SK-N-SH treated with all-trans-retinoic acid at 6 μM for 48 hours (cell line): ENCODE results near the gene HEPN1.

ENCODE experiments used
- ATAC-seq: fragments of 200-7000 bp; cut with Tn5 transposase; 3 replicates; pipeline ENCODE4 v1.9.1; 2020; ENCODE audit warnings: mild to moderate bottlenecking, moderate library complexity
- ARNTL ChIP-seq: fragments of 450-650 bp; formaldehyde crosslinking; IDR thresholded peaks from 2 replicates; pipeline ENCODE4 v1.5.0; 2020; ENCODE audit warnings: low read depth, mild to moderate bottlenecking, moderate library complexity, borderline replicate concordance
- BACH2 ChIP-seq: fragments of 250-450 bp; sonication (Bioruptor Pico); IDR thresholded peaks from 2 replicates; pipeline ENCODE4 v1.9.0; 2021; ENCODE audit warnings: mild to moderate bottlenecking, borderline replicate concordance
- CREB5 ChIP-seq: fragments of 250-450 bp; sonication (Bioruptor Pico); IDR thresholded peaks from 2 replicates; pipeline ENCODE4 v1.5.1; 2020; ENCODE audit warnings: low read depth, mild to moderate bottlenecking, moderate library complexity
- CSDC2 ChIP-seq: fragments of 250-450 bp; sonication (Bioruptor Pico); IDR thresholded peaks from 2 replicates; pipeline ENCODE4 v1.5.0; 2020; ENCODE audit warnings: mild to moderate bottlenecking, moderate library complexity
- CSRNP3 ChIP-seq: fragments of 250-450 bp; sonication (Bioruptor Pico); IDR thresholded peaks from 2 replicates; pipeline ENCODE4 v1.5.1; 2021; ENCODE audit warnings: mild to moderate bottlenecking, moderate library complexity
- ESRRG ChIP-seq: fragments of 250-450 bp; sonication (Bioruptor Pico); IDR thresholded peaks from 2 replicates; pipeline ENCODE4 v1.6.1; 2021; ENCODE audit warnings: mild to moderate bottlenecking
- GLIS3 ChIP-seq: fragments of 250-450 bp; sonication (Bioruptor Pico); IDR thresholded peaks from 2 replicates; pipeline ENCODE4 v1.5.0; 2020; ENCODE audit warnings: mild to moderate bottlenecking, moderate library complexity
- ISL1 ChIP-seq: fragments of 250-450 bp; sonication (Bioruptor Pico); IDR thresholded peaks from 2 replicates; pipeline ENCODE4 v2.1.2; 2022; ENCODE audit warnings: mild to moderate bottlenecking, moderate library complexity
- OSR1 ChIP-seq: fragments of 250-450 bp; sonication (Bioruptor Pico); IDR thresholded peaks from 2 replicates; pipeline ENCODE4 v1.8.0; 2022; ENCODE audit warnings: moderate library complexity, mild to moderate bottlenecking, inconsistent platforms
- PATZ1 ChIP-seq: fragments of 250-450 bp; sonication (Bioruptor Pico); IDR thresholded peaks from 2 replicates; pipeline ENCODE4 v1.8.0; 2020; ENCODE audit warnings: mild to moderate bottlenecking, moderate library complexity, borderline replicate concordance
- POU6F1 ChIP-seq: fragments of 250-450 bp; sonication (Bioruptor Pico); IDR thresholded peaks from 2 replicates; pipeline ENCODE4 v1.8.0; 2021; ENCODE audit warnings: low read depth, mild to moderate bottlenecking, moderate library complexity, borderline replicate concordance
- PPARA ChIP-seq: fragments of 250-450 bp; sonication (Bioruptor Pico); IDR thresholded peaks from 2 replicates; pipeline ENCODE4 v1.5.0; 2020; ENCODE audit warnings: mild to moderate bottlenecking, borderline replicate concordance
- TCF4 ChIP-seq: fragments of 250-450 bp; sonication (Bioruptor Pico); IDR thresholded peaks from 2 replicates; pipeline ENCODE4 v1.8.0; 2021; ENCODE audit warnings: mild to moderate bottlenecking, moderate library complexity, borderline replicate concordance
- TOX ChIP-seq: fragments of 250-450 bp; sonication (Bioruptor Pico); IDR thresholded peaks from 2 replicates; pipeline ENCODE4 v1.8.0; 2021; ENCODE audit warnings: mild to moderate bottlenecking, moderate library complexity, borderline replicate concordance
- TSHZ2 ChIP-seq: fragments of 250-450 bp; sonication (Bioruptor Pico); IDR thresholded peaks from 2 replicates; pipeline ENCODE4 v1.5.0; 2020; ENCODE audit warnings: mild to moderate bottlenecking, moderate library complexity
- ZC3H10 ChIP-seq: fragments of 250-450 bp; sonication (Bioruptor Pico); IDR thresholded peaks from 2 replicates; pipeline ENCODE4 v1.5.1; 2021; ENCODE audit warnings: mild to moderate bottlenecking, moderate library complexity
- ZFP3 ChIP-seq: fragments of 250-450 bp; sonication (Bioruptor Pico); IDR thresholded peaks from 2 replicates; pipeline ENCODE4 v1.5.0; 2020; ENCODE audit warnings: mild to moderate bottlenecking, moderate library complexity
- ZFP30 ChIP-seq: fragments of 450-650 bp; formaldehyde crosslinking; IDR thresholded peaks from 2 replicates; pipeline ENCODE4 v1.5.0; 2022; ENCODE audit warnings: mild to moderate bottlenecking, moderate library complexity
- ZNF565 ChIP-seq: fragments of 450-650 bp; formaldehyde crosslinking; conservative IDR thresholded peaks from 2 replicates; pipeline ENCODE4 v1.5.0; 2020; ENCODE audit warnings: low read depth, mild to moderate bottlenecking, moderate library complexity
- ZNF70 ChIP-seq: fragments of 450-650 bp; formaldehyde crosslinking; IDR thresholded peaks from 2 replicates; pipeline ENCODE4 v1.5.0; 2020; ENCODE audit warnings: mild to moderate bottlenecking, moderate library complexity

HEPN1 gene

GRCh38 chr11:124877631-124877909 lies 41.5 kb upstream of the HEPN1 start:
- no peak for ATAC-seq
- TF ChIP-seq CREB5 (CRISPR knock-in tag) (no peak), ESRRG (no peak), BACH2 (CRISPR knock-in tag) (no peak), PPARA (CRISPR knock-in tag) (no peak), PATZ1 (CRISPR knock-in tag) (no peak), CSDC2 (CRISPR knock-in tag) (no peak), CSRNP3 (CRISPR knock-in tag) (no peak), POU6F1 (no peak), ZC3H10 (no peak), OSR1 (no peak), ZNF70 (no peak), ZFP3 (no peak), ZFP30 (CRISPR knock-in tag) (no peak), ZNF565 (CRISPR knock-in tag) (no peak), ISL1 (no peak)
- TF ChIP-seq, all 23 proteins: peak for 0

- ATAC-seq = no peak
- no peak for TF ChIP-seq GLIS3
- no peak for TF ChIP-seq TCF4 (CRISPR knock-in tag)
- TF ChIP-seq ZNF70 = no peak
Measured at GRCh38 chr11:124877910-124878758, 40.9 kb upstream of the HEPN1 start.

GRCh38 chr11:124878759-124879492 lies 40.1 kb upstream of the HEPN1 start:
- ATAC-seq = no peak
- no peak for TF ChIP-seq ISL1
- no peak for TF ChIP-seq ARNTL (CRISPR knock-in tag)

GRCh38 chr11:124879493-124880289 lies 39.4 kb upstream of the HEPN1 start:
- no peak for ATAC-seq
- no peak for TF ChIP-seq ZNF70
- TF ChIP-seq ISL1 = no peak
- TF ChIP-seq ZFP3 = no peak
- TF ChIP-seq ZC3H10 = no peak
- TF ChIP-seq CSDC2 (CRISPR knock-in tag) = no peak
- no peak for TF ChIP-seq CREB5 (CRISPR knock-in tag)
- TF ChIP-seq GLIS3 = no peak
- TF ChIP-seq ZNF565 (CRISPR knock-in tag) = no peak
- no peak for TF ChIP-seq POU6F1
- TF ChIP-seq BACH2 (CRISPR knock-in tag) = no peak
- TF ChIP-seq TCF4 (CRISPR knock-in tag) = no peak
- TF ChIP-seq TOX (CRISPR knock-in tag) = no peak
- TF ChIP-seq TSHZ2 (CRISPR knock-in tag) = no peak
